ENCODE data around the gene NEIL3. TPM values are rescaled to one million over a fixed set of nuclear protein-coding genes. Genes with fewer than 3 reads are reported as not detected.
A peak's percentile ranks its signal among the peaks of the same experiment; 100 is the strongest.

NEIL3 gene
- total RNA-seq: 1 to 10 TPM; 2.1 to 8.3 (median 3.4) TPM

- Histone ChIP-seq H3K27me3 (no peaks in the 10 kb centered on the region), H3K36me3 (no peaks in the 10 kb centered on the region), H3K27ac (peak within 1 kb of the TSS in 3 of 4 donors; percentile 49 to 69 (median 57)), H3K4me1 (peaks cover 3 to 35% (median 14%) of the 10 kb centered on the region in 3 donors), H3K9me3 (no peaks in the 10 kb centered on the region), H3K4me3 (peak within 1 kb of the TSS; percentile 60 to 89 (median 66))
- peak; percentile 75 for DNase-seq
- TF ChIP-seq POLR2A (IDR thresholded peaks at IDR 0.05): peak in 1 of 4 donors; percentile 18
- TF ChIP-seq CTCF (IDR thresholded peaks at IDR 0.05): no peak
- 1 to 2% methylated on average over 12 to 16 of the region's 52 CpGs for WGBS, 2 donors
- intact Hi-C loops (cut with DNase I): no loop called here
These were observed at the start of gene NEIL3 for GRCh38 chr4:177309522-177310371. Gene NEIL3 (plus strand): TSS chr4:177309874. CDS start chr4:177309954, 80 bp downstream.

- intact Hi-C loops (cut with DNase I): no loop called here
- Histone ChIP-seq H3K27ac (no peak overlapping the region), H3K36me3 (no peaks in the 10 kb centered on the region), H3K27me3 (no peaks in the 10 kb centered on the region), H3K9me3 (peaks cover 0 to 4% (median 0%) of the 10 kb centered on the region in 3 donors), H3K4me1 (no peaks in the 10 kb centered on the region), H3K4me3 (no peak overlapping the region)
- no peak for TF ChIP-seq CTCF (IDR thresholded peaks at IDR 0.05)
- TF ChIP-seq POLR2A (IDR thresholded peaks at IDR 0.05): no peak
- WGBS, 2 donors: 90 to 91% methylated on average over 7 of the region's 7 CpGs
- no peak for DNase-seq
These were observed 45.9 kb upstream of the NEIL3 start for GRCh38 chr4:177263818-177264217.

GRCh38 chr4:177264788-177265422 is 44.8 kb upstream of the NEIL3 start:
- no peak for DNase-seq
- Histone ChIP-seq H3K4me3 (no peak overlapping the region), H3K9me3 (no peaks in the 10 kb centered on the region), H3K36me3 (no peaks in the 10 kb centered on the region), H3K4me1 (no peaks in the 10 kb centered on the region), H3K27ac (no peak overlapping the region), H3K27me3 (no peaks in the 10 kb centered on the region)
- no peak for TF ChIP-seq POLR2A (IDR thresholded peaks at IDR 0.05)
- TF ChIP-seq CTCF (IDR thresholded peaks at IDR 0.05): no peak
- intact Hi-C loops (cut with DNase I): no loop called here
- 45 to 48% methylated on average over 2 of the region's 2 CpGs for WGBS, 2 donors

- H3K27me3 ChIP-seq: no peaks in the 10 kb centered on the region
- no peak for TF ChIP-seq POLR2A (IDR thresholded peaks at IDR 0.05)
- TF ChIP-seq CTCF (IDR thresholded peaks at IDR 0.05): no peak
- DNase-seq: no peak
- intact Hi-C loops (cut with DNase I): no loop called here
- H3K9me3 ChIP-seq: no peaks in the 10 kb centered on the region
- H3K36me3 ChIP-seq: no peaks in the 10 kb centered on the region
- WGBS, 2 donors: 76 to 80% methylated on average over 3 of the region's 3 CpGs
- no peaks in the 10 kb centered on the region for H3K4me1 ChIP-seq
- no peak overlapping the region for H3K4me3 ChIP-seq
- H3K27ac ChIP-seq: no peak overlapping the region
These were observed 43.9 kb upstream of the NEIL3 start for GRCh38 chr4:177265729-177266128.

GRCh38 chr4:177266506-177266905 is 43.2 kb upstream of the NEIL3 start:
- 93 to 94% methylated on average over 1 of the region's 1 CpG for WGBS, 2 donors
- no peak overlapping the region for H3K4me3 ChIP-seq

More at GRCh38 chr4:177266506-177266905, 43.2 kb upstream of the NEIL3 start:
- Histone ChIP-seq H3K9me3 (no peaks in the 10 kb centered on the region), H3K27me3 (no peaks in the 10 kb centered on the region), H3K27ac (no peak overlapping the region), H3K4me1 (no peaks in the 10 kb centered on the region), H3K36me3 (no peaks in the 10 kb centered on the region)
- no peak for DNase-seq
- intact Hi-C loops (cut with DNase I): no loop called here
- TF ChIP-seq POLR2A (IDR thresholded peaks at IDR 0.05) (no peak), CTCF (IDR thresholded peaks at IDR 0.05) (no peak)

Measured in esophagus squamous epithelium (tissue), 5 donors.